ENCODE data around the gene SYVN1. TPM values are rescaled to one million over a fixed set of nuclear protein-coding genes. Genes with fewer than 3 reads are reported as not detected.
A peak's percentile ranks its signal among the peaks of the same experiment; 100 is the strongest.
"Not testable (repeated sequence)": the region's sequence is repeated elsewhere in the genome, so short reads cannot be mapped to it uniquely, and the experiment has no call there.

Gene SYVN1
- total and polyA plus RNA-seq, 10 donors, result 35.1 to 152 (median 98.6) TPM

- WGBS, 5 donors, result 0 to 1% (median 0%) methylated on average over 18 to 42 of the region's 43 CpGs
- H3K9me3 ChIP-seq, result no peaks in the 10 kb centered on the region
- intact Hi-C loops (cut with DNase I; ENCODE audit: low total_unique reads), result loop anchor here (5.0 kb wide), 1 partner anchor 64 kb away; the partner anchor contains the start of gene ZNHIT2
- no peaks in the 10 kb centered on the region for H3K27me3 ChIP-seq (replicated peaks in 1 of 7)
- peak; percentile 92 for DNase-seq
- peaks cover 21 to 63% (median 36%) of the 10 kb centered on the region in 6 donors for H3K4me1 ChIP-seq
- peak; percentile 36 to 53 (median 53) for TF ChIP-seq POLR2AphosphoS5 (IDR thresholded peaks at IDR 0.05)
- TF ChIP-seq CTCF (IDR thresholded peaks at IDR 0.05 in 8 of 11, conservative IDR thresholded peaks at IDR 0.05 in 3 of 11), result no peak
- H3K4me3 ChIP-seq, result peak within 1 kb of the TSS; percentile 57 to 98 (median 92)
- peak within 1 kb of the TSS; percentile 73 to 96 (median 89) for H3K27ac ChIP-seq
- peaks cover 0 to 38% (median 13%) of the 10 kb centered on the region in 6 donors for H3K36me3 ChIP-seq
These were observed 47.4 kb upstream of the SYVN1 start, which contains the start of gene CAPN1 for GRCh38 chr11:65181569-65182257. Gene CAPN1 (plus strand): TSS chr11:65181928. CDS start chr11:65182702, 774 bp downstream.

GRCh38 chr11:65180877-65181568 lies 46.7 kb upstream of the SYVN1 start:
- 0 to 5% (median 1%) methylated on average over 4 to 60 of the region's 60 CpGs for WGBS, 5 donors
- Histone ChIP-seq H3K27ac (peak overlapping the region; percentile 73 to 96 (median 89)), H3K4me3 (peak overlapping the region; percentile 57 to 98 (median 92)), H3K36me3 (peaks cover 0 to 31% (median 6%) of the 10 kb centered on the region in 6 donors), H3K27me3 (replicated peaks in 1 of 7) (no peaks in the 10 kb centered on the region), H3K4me1 (peaks cover 21 to 63% (median 36%) of the 10 kb centered on the region in 6 donors), H3K9me3 (no peaks in the 10 kb centered on the region)
- TF ChIP-seq POLR2A (IDR thresholded peaks at IDR 0.05) (no peak), POLR2AphosphoS5 (IDR thresholded peaks at IDR 0.05) (peak; percentile 30 to 76 (median 57)), CTCF (IDR thresholded peaks at IDR 0.05 in 8 of 11, conservative IDR thresholded peaks at IDR 0.05 in 3 of 11) (peak; percentile 39 to 79 (median 64))
- peak; percentile 91 for DNase-seq
- intact Hi-C loops (cut with DNase I; ENCODE audit: low total_unique reads), result loop anchor here (5.0 kb wide), 1 partner anchor 64 kb away; the partner anchor contains the start of gene ZNHIT2

- H3K4me3 ChIP-seq; H3K36me3 ChIP-seq; H3K27me3 ChIP-seq (replicated peaks in 1 of 7); H3K9me3 ChIP-seq; intact Hi-C loops (cut with DNase I; ENCODE audit: low total_unique reads); H3K27ac ChIP-seq; DNase-seq: not testable (repeated sequence)
- peaks cover 0 to 15% (median 0%) of the 10 kb centered on the region in 6 donors for H3K4me1 ChIP-seq
- 61 to 75% (median 68%) methylated on average over 2 of the region's 2 CpGs for WGBS, 5 donors
These were observed 40.3 kb upstream of the SYVN1 start for GRCh38 chr11:65174571-65175010.

- Histone ChIP-seq H3K4me1 (peaks cover 0 to 16% (median 6%) of the 10 kb centered on the region in 6 donors), H3K4me3 (no peak overlapping the region), H3K36me3 (no peaks in the 10 kb centered on the region), H3K27ac (no peak overlapping the region), H3K9me3 (no peaks in the 10 kb centered on the region), H3K27me3 (replicated peaks in 1 of 7) (no peaks in the 10 kb centered on the region)
- peak; percentile 41 for DNase-seq
- intact Hi-C loops (cut with DNase I; ENCODE audit: low total_unique reads), result no loop called here
- no peak for TF ChIP-seq CTCF (IDR thresholded peaks at IDR 0.05 in 8 of 11, conservative IDR thresholded peaks at IDR 0.05 in 3 of 11)
- TF ChIP-seq POLR2A (IDR thresholded peaks at IDR 0.05), result no peak
- TF ChIP-seq POLR2AphosphoS5 (IDR thresholded peaks at IDR 0.05), result no peak
- WGBS, 5 donors, result 85 to 96% (median 89%) methylated on average over 9 to 10 of the region's 10 CpGs
These were observed 38.3 kb upstream of the SYVN1 start for GRCh38 chr11:65172600-65172999.
